Inflammatory macrophage treated with lipopolysaccharide for 1 hour (primary cell): ENCODE data around the gene KCNK2.
"Not testable (repeated sequence)": the region's sequence is repeated elsewhere in the genome, so short reads cannot be mapped to it uniquely, and the experiment has no call there.

Experiments
- DNase-seq, 2 donors: peaks; one replicate each; pipeline ENCODE4 v3.0.0-alpha.2; 2020 to 2022

KCNK2 gene

DNA sequence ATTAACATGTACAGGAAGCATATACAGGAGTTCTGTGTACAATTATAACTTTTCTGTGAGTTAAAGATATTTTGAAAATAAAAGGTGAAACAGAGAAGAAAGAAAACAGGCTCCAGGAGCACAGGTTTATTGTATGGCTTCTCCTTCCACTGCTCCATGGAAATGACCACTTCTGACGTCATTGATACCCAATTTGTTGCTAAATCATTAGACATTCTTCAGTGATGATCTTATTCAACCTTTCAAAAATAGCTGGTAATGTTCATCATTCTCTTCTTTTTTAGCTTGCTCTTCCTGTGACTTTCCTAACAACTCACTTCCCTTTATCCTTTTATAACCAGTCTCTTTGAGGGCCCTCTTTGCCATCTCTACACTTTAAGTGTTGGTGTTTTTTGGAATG is 77.8 kb downstream of the KCNK2 start:
- no peak for DNase-seq

DNA sequence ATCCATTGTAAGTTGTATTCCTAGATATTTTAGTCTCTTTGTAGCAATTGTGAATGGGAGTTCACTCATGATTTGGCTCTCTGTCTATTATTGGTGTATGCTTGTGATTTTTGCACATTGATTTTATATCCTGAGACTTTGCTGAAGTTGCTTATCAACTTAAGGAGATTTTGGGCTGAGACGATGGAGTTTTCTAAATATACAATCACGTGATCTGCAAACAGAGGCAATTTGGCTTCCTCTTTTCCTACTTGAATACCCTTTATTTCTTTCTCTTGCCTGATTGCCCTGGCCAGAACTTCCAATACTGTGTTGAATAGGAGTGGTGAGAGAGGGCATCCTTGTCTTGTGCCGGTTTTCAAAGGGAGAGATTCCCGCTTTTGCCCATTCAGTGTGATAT is 80.6 kb downstream of the KCNK2 start:
- DNase-seq = not testable (repeated sequence)

GRCh38 chr1:215166886-215167285 is 84.3 kb downstream of the KCNK2 start:
- no peak for DNase-seq

- no peak for DNase-seq
These were observed 99.0 kb downstream of the KCNK2 start for GRCh38 chr1:215181518-215181917.

DNA sequence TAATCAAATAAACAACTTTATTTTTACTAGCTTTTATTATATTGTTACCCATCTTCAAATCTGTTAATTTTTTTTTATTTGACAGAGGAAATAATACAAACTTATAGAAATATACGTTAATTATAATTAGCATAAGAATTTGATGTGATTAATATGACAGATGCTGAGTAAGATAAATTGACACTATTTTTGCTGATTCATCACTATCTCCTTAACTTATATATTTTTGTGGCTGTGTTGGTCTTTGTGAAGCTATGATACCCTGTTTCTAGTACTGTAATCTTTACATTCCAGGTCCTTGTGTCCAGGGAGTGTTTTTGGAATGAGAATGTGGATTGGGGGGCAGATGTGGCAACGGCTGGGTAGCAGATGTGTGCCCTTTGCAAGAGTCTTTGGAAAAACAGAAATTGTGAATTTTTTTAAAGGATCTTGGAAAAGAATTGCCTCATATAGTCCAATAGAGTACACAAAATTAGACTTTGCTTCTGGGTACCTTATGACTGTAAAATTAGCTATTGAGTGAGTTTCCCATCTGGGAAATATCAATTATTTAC is 102.6 kb downstream of the KCNK2 start:
- no peak for DNase-seq

GRCh38 chr1:215188302-215188950 is 105.9 kb downstream of the KCNK2 start:
- no peak for DNase-seq

DNA sequence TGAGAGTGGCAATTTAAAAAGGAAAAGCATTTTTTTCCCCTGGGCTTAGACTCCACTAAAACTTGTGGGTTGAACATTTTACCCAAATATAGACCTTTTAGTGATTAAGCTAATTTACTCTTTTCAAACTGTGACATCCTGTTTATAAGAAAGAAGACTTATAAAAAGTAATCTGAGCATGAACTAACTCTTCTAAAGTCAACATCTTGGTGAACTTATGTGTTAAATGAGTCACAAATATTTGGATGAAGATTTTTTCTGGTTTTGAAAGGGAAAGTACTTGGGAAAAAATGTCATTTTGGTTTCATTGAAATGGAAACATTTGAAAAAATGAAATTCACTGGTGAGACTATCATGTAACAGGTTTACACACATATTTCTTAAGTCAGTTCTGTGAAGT is 109.8 kb downstream of the KCNK2 start:
- DNase-seq = no peak

DNA sequence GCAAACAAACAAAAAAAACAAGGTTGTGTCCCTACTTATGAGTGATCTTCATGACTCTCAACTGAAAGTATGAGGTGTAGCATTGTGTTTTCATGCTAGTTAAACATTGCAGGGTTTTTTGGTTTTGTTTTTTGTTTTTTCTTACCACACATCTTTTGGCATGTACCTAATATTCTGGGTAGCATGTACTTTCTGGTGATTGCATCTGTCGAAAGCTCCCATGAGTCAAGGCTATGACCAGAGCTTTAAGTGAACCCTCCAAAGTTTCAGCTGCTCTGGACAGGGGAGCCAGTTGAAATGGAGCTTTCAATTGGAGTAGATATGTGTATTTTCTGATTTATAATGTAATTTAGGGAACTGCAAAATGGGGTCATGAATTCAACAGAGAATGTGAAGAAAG is 115.5 kb downstream of the KCNK2 start:
- no peak for DNase-seq

GRCh38 chr1:215200121-215200520 is 117.6 kb downstream of the KCNK2 start:
- DNase-seq = no peak

DNA sequence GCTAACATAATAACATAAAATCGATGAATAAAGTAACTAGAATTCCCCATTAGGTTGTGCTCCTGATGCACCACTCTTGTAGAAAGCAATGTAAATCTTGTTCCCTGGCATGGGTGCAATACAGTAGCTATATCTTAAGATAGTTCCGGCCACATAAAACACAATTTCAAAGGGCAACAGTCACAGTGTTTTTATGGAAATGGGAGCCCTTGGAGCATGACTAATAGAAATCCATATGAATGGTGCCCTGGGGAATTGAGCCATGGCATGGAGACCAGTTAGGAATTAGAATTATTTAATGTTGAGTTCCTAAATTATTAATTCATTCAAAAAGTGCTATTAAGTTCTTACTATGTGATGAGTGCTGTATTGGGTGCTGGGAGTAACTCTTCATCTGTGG is 118.7 kb downstream of the KCNK2 start:
- no peak for DNase-seq

- no peak for DNase-seq
These were observed 120.3 kb downstream of the KCNK2 start for GRCh38 chr1:215202868-215203267.

- no peak for DNase-seq
These were observed 127.6 kb downstream of the KCNK2 start for GRCh38 chr1:215210167-215210566.

DNA sequence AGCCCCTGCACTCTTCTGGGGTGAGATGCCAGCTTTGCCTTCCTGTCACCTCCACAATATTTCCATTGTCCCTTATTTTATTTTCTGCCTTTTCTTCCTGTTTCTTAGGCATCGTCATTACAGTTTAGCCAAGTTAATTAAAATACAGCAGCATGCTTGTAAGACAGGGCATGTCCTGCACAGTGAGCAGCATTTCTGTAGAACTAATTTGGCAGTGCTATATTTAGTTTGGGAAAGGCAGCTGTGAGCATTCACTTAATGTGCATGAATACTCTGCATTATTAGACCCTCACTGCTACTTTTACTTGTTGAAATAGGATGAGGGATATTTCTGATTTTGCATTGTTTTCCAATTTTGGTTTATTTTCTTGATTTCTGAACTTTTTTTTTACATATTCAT is 133.3 kb downstream of the KCNK2 start:
- no peak for DNase-seq

- no peak for DNase-seq
These were observed 136.8 kb downstream of the KCNK2 start for GRCh38 chr1:215219372-215219771.

DNA sequence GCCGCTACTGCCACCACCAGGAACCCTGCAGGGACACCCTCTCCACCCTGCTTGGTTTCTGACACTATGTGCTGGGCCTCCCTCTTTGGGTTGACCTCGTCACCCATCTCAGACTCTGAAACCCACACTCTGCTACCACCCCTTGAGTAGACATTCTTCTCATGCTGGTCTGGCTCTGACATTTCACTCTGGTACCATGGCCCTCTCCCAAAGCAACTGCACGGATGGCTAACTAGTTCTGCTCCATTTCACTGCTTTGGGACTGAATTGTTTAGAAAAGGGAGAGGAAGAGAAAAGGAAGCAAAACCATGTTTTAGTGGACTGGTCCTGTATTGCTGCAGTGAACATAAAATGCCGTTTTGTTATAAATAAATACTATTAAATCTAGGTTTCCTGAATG is 137.8 kb downstream of the KCNK2 start:
- no peak for DNase-seq

GRCh38 chr1:215226757-215227156 is 144.2 kb downstream of the KCNK2 start:
- no peak for DNase-seq

- DNase-seq = no peak
These were observed 145.7 kb downstream of the KCNK2 start for GRCh38 chr1:215228193-215228592.

- no peak for DNase-seq
These were observed 158.9 kb downstream of the KCNK2 start for GRCh38 chr1:215241451-215241850.

DNA sequence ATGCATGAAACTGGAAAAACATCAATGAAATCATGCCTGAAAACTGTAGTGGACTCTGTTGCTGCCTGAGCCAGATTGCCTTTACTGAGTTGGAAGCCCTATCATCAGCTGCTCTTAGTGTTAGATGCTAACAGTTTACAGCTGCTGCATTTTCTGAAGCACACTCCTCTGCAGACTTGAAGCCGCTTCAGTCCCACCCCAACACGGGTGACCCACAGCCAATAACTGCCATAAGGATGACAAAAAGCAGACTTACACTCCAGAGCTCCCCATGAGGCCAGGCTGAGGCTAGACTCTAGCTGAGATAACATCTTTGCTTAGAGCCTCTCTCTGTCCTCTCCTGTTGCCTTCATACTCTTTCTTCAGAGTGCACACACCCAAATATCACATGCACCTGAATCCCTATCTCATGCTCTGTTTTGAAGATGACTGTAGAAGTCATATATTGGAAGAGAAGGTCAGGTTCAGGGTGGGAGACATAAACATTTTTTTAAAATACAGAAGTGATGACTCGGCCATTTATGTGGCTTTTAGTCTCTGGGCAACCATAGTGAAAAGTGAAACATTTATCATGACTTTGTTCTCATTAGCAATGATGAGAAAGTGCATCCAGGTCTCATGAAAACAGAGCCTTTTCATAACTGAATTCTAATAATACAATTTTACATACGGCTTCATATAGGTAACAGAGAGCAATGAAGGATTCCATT is 161.0 kb downstream of the KCNK2 start:
- no peak for DNase-seq

DNA sequence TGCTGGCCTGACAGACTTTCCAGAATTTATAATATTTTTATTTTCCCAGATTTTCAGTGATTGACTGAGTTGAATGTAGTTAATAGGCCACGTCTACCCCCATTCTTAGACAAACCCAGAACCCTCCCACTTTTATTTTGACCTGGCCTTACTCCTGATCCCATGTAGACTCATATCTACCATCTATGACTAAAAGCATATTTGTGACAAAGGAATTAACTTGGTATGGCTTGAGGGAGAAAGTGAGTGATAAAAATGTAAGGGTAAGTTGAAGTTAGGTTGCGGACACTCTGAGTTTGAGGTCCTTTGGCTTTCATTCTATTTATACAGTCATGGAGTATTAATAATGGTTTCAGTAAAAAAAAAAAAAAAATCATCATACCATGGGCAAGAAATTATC is 168.4 kb downstream of the KCNK2 start:
- DNase-seq = no peak

GRCh38 chr1:215251428-215251827 is 168.9 kb downstream of the KCNK2 start:
- DNase-seq = no peak

GRCh38 chr1:215252164-215252563 is 169.6 kb downstream of the KCNK2 start:
- DNase-seq = no peak

- no peak for DNase-seq
These were observed 174.6 kb downstream of the KCNK2 start for GRCh38 chr1:215256936-215257679.

GRCh38 chr1:215260711-215261110 is 178.2 kb downstream of the KCNK2 start:
- DNase-seq = no peak
